Karpas-422 (cell line): ENCODE measurements around the gene ASB9. TPM values are rescaled to one million over a fixed set of nuclear protein-coding genes. Genes with fewer than 3 reads are reported as not detected.

ENCODE experiments used
- DNase-seq: peaks from one replicate; pipeline ENCODE4 v3.0.0-alpha.2; 2015
- H2AFZ ChIP-seq: fragments of 200-600 bp; sonication (generic); 2 replicates; pipeline ENCODE4 v1.6.1; 2014; ENCODE audit warnings: antibody characterized with exemption, low read length, mixed read lengths
- H3K27ac ChIP-seq: fragments of 200-600 bp; sonication (generic); 2 replicates; pipeline ENCODE4 v1.5.1; 2014; ENCODE audit warnings: mild to moderate bottlenecking, low read length, moderate library complexity
- H3K27me3 ChIP-seq: fragments of 200-600 bp; sonication (generic); 2 replicates; pipeline ENCODE4 v1.6.1; 2014; ENCODE audit warnings: low read length, mixed read lengths
- H3K36me3 ChIP-seq: fragments of 200-600 bp; sonication (generic); 2 replicates; pipeline ENCODE4 v1.6.1; 2014; ENCODE audit warnings: low read length, mixed read lengths; ENCODE audit not compliant: insufficient read depth
- H3K4me1 ChIP-seq: fragments of 200-600 bp; sonication (generic); 2 replicates; pipeline ENCODE4 v1.6.1; 2014; ENCODE audit warnings: mild to moderate bottlenecking, low read length, mixed read lengths
- H3K4me2 ChIP-seq: fragments of 200-600 bp; sonication (generic); 2 replicates; pipeline ENCODE4 v1.6.1; 2014; ENCODE audit warnings: low read length, low read depth, mild to moderate bottlenecking; ENCODE audit not compliant: poor library complexity, severe bottlenecking
- H3K4me3 ChIP-seq: fragments of 200-600 bp; sonication (generic); 2 replicates; pipeline ENCODE4 v1.5.1; 2014; ENCODE audit warnings: mild to moderate bottlenecking, antibody characterized with exemption, low read length, mixed read lengths
- H3K79me2 ChIP-seq: fragments of 200-600 bp; sonication (generic); 2 replicates; pipeline ENCODE4 v1.6.1; 2014; ENCODE audit warnings: mild to moderate bottlenecking, low read length, mixed read lengths
- H3K9ac ChIP-seq: fragments of 200-600 bp; sonication (generic); 2 replicates; pipeline ENCODE4 v1.6.0; 2014; ENCODE audit warnings: low read length
- H3K9me2 ChIP-seq: fragments of 200-600 bp; sonication (generic), shearing (Covaris generic); replicated peaks from 2 replicates; pipeline ENCODE4 v1.6.0; 2014; ENCODE audit warnings: mild to moderate bottlenecking, low read length, moderate library complexity; ENCODE audit not compliant: insufficient read depth
- H3K9me3 ChIP-seq: fragments of 300-700, 200-600 bp; sonication (generic); 2 replicates; pipeline ENCODE4 v1.6.1; 2014; ENCODE audit warnings: low read length, mixed read lengths
- H4K20me1 ChIP-seq: fragments of 200-600 bp; sonication (generic); 2 replicates; pipeline ENCODE4 v1.6.1; 2014; ENCODE audit warnings: mild to moderate bottlenecking, antibody characterized with exemption, low read length, low read depth; ENCODE audit not compliant: insufficient read depth
- total RNA-seq: library from RNA; depleted of rRNA; stranded (reverse); fragments of >200 nt; shearing (Covaris generic); gene quantifications from 2 replicates; pipeline ENCODE4 v1.2.3, GENCODE V29; 2014; ENCODE audit warnings: low replicate concordance

ASB9 gene
- total RNA-seq, 1 experiment from 2014 or later = not detected

DNA sequence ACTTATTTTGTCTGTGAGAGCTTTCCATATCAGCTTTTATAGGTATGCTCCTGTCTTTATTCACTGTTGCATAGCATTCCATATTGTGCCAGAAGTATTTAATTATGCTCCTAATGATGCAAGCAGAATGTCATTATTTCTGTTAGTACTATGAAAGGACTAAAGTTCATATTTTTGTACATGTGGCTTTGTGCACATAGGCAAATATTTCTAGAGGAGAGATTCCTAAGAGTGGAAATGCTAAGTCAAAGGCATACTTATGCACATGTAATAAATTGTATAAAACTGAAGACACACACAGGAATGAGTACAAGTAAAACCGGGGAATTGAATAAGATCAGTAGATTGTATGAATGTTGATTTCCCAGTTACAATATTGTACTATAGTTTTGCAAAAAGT is 1.9 kb upstream of the ASB9 start:
- H3K4me2 ChIP-seq = no peak overlapping the region
- no peaks in the 10 kb centered on the region for H4K20me1 ChIP-seq
- no peaks in the 10 kb centered on the region for H3K27me3 ChIP-seq
- H3K9me2 ChIP-seq = no peaks in the 10 kb centered on the region
- H3K4me1 ChIP-seq = no peaks in the 10 kb centered on the region
- no peak overlapping the region for H3K27ac ChIP-seq
- H3K9me3 ChIP-seq = no peaks in the 10 kb centered on the region
- H2AFZ ChIP-seq = no peak overlapping the region
- H3K9ac ChIP-seq = no peak overlapping the region
- no peaks in the 10 kb centered on the region for H3K79me2 ChIP-seq
- H3K4me3 ChIP-seq = no peak overlapping the region
- no peaks in the 10 kb centered on the region for H3K36me3 ChIP-seq
- DNase-seq = no peak

DNA sequence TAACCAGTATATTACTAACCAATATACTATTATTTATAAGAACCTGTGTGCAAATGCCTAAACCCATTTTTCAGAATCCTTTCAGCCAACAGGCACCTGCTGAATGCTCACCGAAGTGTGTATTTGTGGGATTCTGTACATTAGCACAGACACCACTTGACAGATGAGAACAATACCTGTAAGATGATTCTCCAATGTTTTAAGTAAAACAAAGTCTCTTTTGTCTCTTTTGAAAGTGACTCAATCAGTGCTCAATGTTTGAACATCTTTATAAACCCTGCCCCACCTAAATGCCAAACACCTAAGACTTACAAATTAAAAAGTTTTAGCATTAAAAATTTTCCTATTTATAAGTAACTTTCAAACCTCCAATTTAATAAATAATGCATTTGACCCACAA is 763 bp downstream of the ASB9 start:
- Histone ChIP-seq H3K79me2 (no peaks in the 10 kb centered on the region), H3K9ac (no peak overlapping the region), H3K9me3 (no peaks in the 10 kb centered on the region), H3K4me3 (no peak overlapping the region), H3K9me2 (no peaks in the 10 kb centered on the region), H2AFZ (no peak overlapping the region), H4K20me1 (no peaks in the 10 kb centered on the region), H3K27me3 (no peaks in the 10 kb centered on the region), H3K27ac (no peak overlapping the region), H3K4me1 (no peaks in the 10 kb centered on the region), H3K36me3 (no peaks in the 10 kb centered on the region), H3K4me2 (no peak overlapping the region)
- no peak for DNase-seq

DNA sequence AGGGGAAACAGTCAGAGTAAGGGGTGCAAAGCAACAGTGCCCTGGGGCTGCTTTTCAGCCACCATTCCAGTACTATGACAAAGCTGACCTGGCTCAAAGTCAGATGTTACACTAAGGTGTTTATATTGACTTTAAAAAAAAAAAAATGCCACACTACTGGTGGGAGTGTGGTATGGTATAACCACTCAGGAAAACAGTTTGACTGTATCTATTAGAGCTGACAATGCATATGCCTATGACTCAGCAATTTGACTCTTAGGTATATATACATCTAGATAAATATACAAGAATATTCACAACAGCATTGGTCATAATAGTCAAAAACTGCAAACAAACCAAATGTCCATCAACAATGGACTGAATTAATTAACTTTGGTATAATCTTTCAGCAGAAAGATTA is 15.0 kb downstream of the ASB9 start:
- Histone ChIP-seq H3K4me1 (no peaks in the 10 kb centered on the region), H4K20me1 (no peaks in the 10 kb centered on the region), H3K4me3 (no peak overlapping the region), H3K27ac (no peak overlapping the region), H3K27me3 (no peaks in the 10 kb centered on the region), H3K79me2 (no peaks in the 10 kb centered on the region), H3K9me3 (no peaks in the 10 kb centered on the region), H3K9ac (no peak overlapping the region), H3K9me2 (no peaks in the 10 kb centered on the region), H2AFZ (no peak overlapping the region), H3K4me2 (no peak overlapping the region), H3K36me3 (no peaks in the 10 kb centered on the region)
- no peak for DNase-seq

DNA sequence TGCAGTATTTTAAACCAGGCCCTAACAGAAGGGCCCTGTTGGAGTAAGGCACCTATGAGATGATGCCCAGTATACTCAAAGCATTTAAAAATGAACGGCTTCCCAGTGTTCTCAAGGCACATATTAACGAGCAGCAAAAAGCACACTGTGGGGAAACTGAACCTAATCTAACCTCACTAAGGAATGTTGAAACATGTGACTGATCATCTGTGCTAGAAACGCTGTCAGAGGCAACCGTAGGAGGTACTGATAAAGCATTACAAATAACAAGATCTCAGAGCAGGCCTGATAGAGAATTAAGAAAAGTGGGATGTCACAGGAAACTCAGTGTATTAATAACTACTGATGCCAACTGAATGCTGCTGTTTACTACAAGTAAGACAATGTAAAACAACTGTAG is 24.0 kb downstream of the ASB9 start:
- H3K4me1 ChIP-seq = no peaks in the 10 kb centered on the region
- no peaks in the 10 kb centered on the region for H3K9me3 ChIP-seq
- no peak for DNase-seq
- H3K27ac ChIP-seq = no peak overlapping the region
- H3K9me2 ChIP-seq = no peaks in the 10 kb centered on the region
- no peak overlapping the region; the same call in 1 of the 2 replicates for H2AFZ ChIP-seq
- H3K4me3 ChIP-seq = no peak overlapping the region
- H3K79me2 ChIP-seq = no peaks in the 10 kb centered on the region
- H3K4me2 ChIP-seq = no peak overlapping the region
- H4K20me1 ChIP-seq = no peaks in the 10 kb centered on the region
- H3K9ac ChIP-seq = no peak overlapping the region
- no peaks in the 10 kb centered on the region for H3K36me3 ChIP-seq
- no peaks in the 10 kb centered on the region for H3K27me3 ChIP-seq

DNA sequence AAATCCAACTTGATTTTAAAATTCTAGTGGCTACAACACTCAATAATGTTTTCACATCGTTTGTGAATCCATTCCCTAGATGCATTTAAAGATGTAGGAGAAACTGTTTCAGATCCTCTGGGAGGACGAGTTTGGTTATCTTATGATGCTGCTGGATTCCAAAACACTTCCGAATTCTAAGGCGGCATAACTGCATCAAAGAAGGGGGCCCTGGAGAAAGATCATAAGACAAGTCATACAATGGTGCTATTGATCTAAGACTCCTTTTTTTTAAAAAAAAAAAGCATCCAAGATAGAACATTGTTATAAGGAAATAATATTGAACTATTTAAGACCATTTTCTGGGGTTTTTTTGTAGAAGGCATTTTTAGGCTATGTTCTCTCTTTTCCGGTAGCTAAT is 25.5 kb downstream of the ASB9 start:
- DNase-seq = no peak
- no peaks in the 10 kb centered on the region for H4K20me1 ChIP-seq
- no peaks in the 10 kb centered on the region for H3K36me3 ChIP-seq
- H3K79me2 ChIP-seq = no peaks in the 10 kb centered on the region
- no peak overlapping the region for H3K4me3 ChIP-seq
- no peaks in the 10 kb centered on the region for H3K9me2 ChIP-seq
- H3K9me3 ChIP-seq = no peaks in the 10 kb centered on the region
- H3K27me3 ChIP-seq = no peaks in the 10 kb centered on the region
- H3K4me2 ChIP-seq = no peak overlapping the region
- H3K4me1 ChIP-seq = no peaks in the 10 kb centered on the region
- no peak overlapping the region for H3K27ac ChIP-seq
- no peak overlapping the region for H2AFZ ChIP-seq
- H3K9ac ChIP-seq = no peak overlapping the region

DNA sequence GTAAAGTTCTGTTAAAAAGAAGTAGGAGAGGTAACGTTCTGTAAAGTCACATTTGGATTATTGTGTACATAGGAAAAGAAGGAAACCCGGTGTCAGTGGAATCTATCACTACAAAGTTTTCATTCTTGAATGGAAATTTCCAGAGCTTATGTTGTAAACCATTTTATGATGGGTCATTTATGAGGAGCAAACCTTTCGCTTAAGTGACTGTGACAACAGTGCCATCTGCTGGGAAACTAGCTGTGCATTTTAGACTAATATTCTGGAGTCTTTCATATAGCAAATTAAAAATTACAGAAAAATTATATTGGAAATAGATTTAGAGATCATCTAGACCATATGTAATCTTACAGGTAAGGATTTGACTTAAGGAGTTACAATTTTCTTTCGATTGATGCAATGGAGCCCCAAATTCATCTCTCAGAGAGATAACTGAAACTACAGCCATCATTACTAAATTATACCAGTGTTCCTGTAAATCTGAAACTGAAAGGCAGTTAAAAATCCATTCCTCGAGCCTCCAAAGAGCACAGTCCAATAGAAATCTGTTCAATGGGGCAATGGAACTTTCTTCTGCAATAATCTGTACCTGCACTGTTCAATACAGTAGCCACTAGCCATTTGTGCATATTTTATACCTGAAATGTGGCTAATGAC is 26.9 kb downstream of the ASB9 start:
- H3K9me3 ChIP-seq = no peaks in the 10 kb centered on the region
- H4K20me1 ChIP-seq = no peaks in the 10 kb centered on the region
- no peaks in the 10 kb centered on the region for H3K9me2 ChIP-seq
- H3K4me1 ChIP-seq = no peaks in the 10 kb centered on the region
- H3K27ac ChIP-seq = no peak overlapping the region
- no peak overlapping the region for H3K4me2 ChIP-seq
- no peak overlapping the region for H3K4me3 ChIP-seq
- no peaks in the 10 kb centered on the region for H3K27me3 ChIP-seq
- H2AFZ ChIP-seq = no peak overlapping the region
- DNase-seq = peak; percentile 83
- H3K36me3 ChIP-seq = no peaks in the 10 kb centered on the region
- H3K79me2 ChIP-seq = no peaks in the 10 kb centered on the region
- no peak overlapping the region for H3K9ac ChIP-seq

DNA sequence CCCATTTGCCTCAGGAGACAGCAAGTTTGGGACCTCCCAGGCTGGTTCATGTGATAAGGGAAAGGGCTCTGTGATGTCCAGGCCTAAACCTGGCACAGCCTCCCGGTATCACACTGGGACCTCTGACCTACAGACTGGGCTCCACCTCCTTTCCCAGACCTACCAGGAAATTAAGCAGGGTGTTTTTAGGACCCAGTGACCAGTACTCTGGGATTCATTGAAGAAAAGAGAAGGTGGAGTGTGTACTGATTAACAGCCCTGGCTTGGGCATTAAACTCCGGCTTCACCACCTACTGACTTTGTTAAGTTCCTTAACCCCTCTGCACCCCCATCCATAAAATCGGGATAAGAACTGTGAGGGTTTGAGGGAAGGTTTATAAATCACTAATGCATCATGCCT is 28.6 kb downstream of the ASB9 start:
- Histone ChIP-seq H3K4me3 (no peak overlapping the region), H2AFZ (no peak overlapping the region), H3K4me2 (no peak overlapping the region), H3K79me2 (no peaks in the 10 kb centered on the region), H4K20me1 (no peaks in the 10 kb centered on the region), H3K27ac (no peak overlapping the region), H3K36me3 (no peaks in the 10 kb centered on the region), H3K9me3 (no peaks in the 10 kb centered on the region), H3K9me2 (no peaks in the 10 kb centered on the region), H3K27me3 (no peaks in the 10 kb centered on the region), H3K9ac (no peak overlapping the region), H3K4me1 (no peaks in the 10 kb centered on the region)
- no peak for DNase-seq

DNA sequence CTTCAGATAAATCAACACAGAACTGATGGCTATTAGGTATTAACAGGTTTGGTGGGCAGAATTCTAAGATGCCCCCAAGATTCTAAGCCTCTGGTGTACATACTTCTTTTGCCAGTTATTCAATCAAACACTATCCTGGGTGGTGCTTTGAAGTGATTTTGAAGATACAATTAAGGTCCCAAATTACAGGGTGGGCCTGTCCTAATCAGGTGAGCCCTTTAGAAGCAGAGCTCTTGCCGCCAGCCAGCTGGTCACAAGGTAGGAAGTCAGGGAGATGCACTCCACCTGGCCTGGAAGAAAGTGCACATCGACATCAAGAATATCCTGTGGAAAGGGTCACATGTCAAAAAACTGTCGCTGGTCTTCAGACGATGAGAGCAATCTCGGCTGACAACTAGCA is 29.5 kb downstream of the ASB9 start:
- H3K9me2 ChIP-seq = no peaks in the 10 kb centered on the region
- DNase-seq = no peak
- no peaks in the 10 kb centered on the region for H3K27me3 ChIP-seq
- H3K4me2 ChIP-seq = no peak overlapping the region
- H2AFZ ChIP-seq = no peak overlapping the region
- no peak overlapping the region for H3K27ac ChIP-seq
- H3K4me1 ChIP-seq = no peaks in the 10 kb centered on the region
- H4K20me1 ChIP-seq = no peaks in the 10 kb centered on the region
- H3K79me2 ChIP-seq = no peaks in the 10 kb centered on the region
- H3K36me3 ChIP-seq = no peaks in the 10 kb centered on the region
- H3K9me3 ChIP-seq = no peaks in the 10 kb centered on the region
- no peak overlapping the region for H3K9ac ChIP-seq
- no peak overlapping the region for H3K4me3 ChIP-seq

DNA sequence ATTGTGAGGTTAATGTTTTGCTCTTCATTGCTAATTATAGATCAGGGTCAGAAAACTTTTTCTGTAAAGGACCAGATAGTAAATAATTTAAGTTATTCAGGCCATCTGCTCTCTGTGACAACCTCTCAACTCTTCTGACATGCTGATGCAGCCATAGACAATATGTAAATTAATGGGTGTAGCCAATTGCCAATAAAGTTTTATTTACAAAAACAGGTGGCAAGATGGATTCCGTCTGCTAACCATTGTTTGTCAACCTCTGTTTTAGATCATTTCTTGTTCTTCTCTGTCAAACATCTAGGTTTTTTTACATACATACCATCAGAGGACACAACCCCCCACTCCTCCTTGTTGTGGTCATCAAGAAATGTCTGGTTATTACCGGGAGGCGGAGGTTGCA is 33.7 kb downstream of the ASB9 start:
- Histone ChIP-seq H3K4me2 (no peak overlapping the region), H2AFZ (no peak overlapping the region), H3K9me2 (no peaks in the 10 kb centered on the region), H3K4me1 (no peaks in the 10 kb centered on the region), H3K27me3 (no peaks in the 10 kb centered on the region), H3K27ac (no peak overlapping the region), H3K9ac (no peak overlapping the region), H3K4me3 (no peak overlapping the region), H3K36me3 (no peaks in the 10 kb centered on the region), H4K20me1 (no peaks in the 10 kb centered on the region), H3K9me3 (no peaks in the 10 kb centered on the region), H3K79me2 (no peaks in the 10 kb centered on the region)
- DNase-seq = no peak
